ENCODE data around the gene BICD2. TPM values are rescaled to one million over a fixed set of nuclear protein-coding genes. Genes with fewer than 3 reads are reported as not detected.
A peak's percentile ranks its signal among the peaks of the same experiment; 100 is the strongest.

BICD2 gene
- total and polyA plus RNA-seq, 2 experiments from 2014 or later, result 25.6 to 45.0 TPM

GRCh38 chr9:92739346-92739970 is 25.2 kb downstream of the BICD2 start:
- in situ Hi-C loops (cut with MboI), result no loop called here
- 0 out of 2 replicates have a peak, but pooled peaks cover 2% of the 10 kb centered on the region for H4K20me1 ChIP-seq (ENCODE audit: insufficient read depth)
- no peak overlapping the region for H3K9ac ChIP-seq

DNA sequence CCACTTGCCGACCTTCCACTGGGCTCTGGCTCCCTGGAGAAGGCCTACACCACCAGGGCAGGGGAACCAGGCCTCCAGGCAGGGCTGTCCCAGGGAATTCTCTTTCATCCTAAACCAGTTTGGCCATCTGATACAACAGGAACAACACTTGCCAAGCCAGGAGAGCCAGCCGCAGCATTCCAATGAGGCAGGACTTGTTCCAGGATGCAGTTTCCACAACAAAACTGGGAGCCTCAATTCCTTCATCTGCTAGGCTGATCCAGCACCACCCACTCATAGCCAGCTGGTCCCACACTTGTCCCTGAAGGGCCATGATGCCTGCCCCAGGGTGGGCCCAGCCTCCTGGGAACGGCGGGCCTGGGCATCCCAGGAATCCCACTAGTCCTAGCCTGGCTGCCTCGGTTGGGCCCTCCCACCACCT is 26.0 kb downstream of the BICD2 start:
- H3K36me3 ChIP-seq (ENCODE audit: low read depth), result no peaks in the 10 kb centered on the region
- H3K4me1 ChIP-seq (ENCODE audit: insufficient read depth), result peaks cover 28% of the 10 kb centered on the region
- no peak overlapping the region for H3K27ac ChIP-seq
- H4K20me1 ChIP-seq (ENCODE audit: insufficient read depth), result 0 out of 2 replicates have a peak, but pooled peaks cover 6% of the 10 kb centered on the region
- H3K4me3 ChIP-seq, result no peak overlapping the region
- H3K9ac ChIP-seq, result no peak overlapping the region; the same call in 1 of the 2 replicates
- H3F3A ChIP-seq (ENCODE audit: insufficient read depth), result no peaks in the 10 kb centered on the region
- H2AFZ ChIP-seq, result no peak overlapping the region
- WGBS, 2 experiments (ENCODE audit: low coverage in 1 of 2, low lambda C conversion rate in 2 of 2, missing lambda C conversion rate in 2 of 2), result 74 to 78% methylated on average over 4 to 5 of the region's 5 CpGs
- in situ Hi-C loops (cut with MboI), result no loop called here
- H3K79me2 ChIP-seq (ENCODE audit: insufficient read depth), result peaks cover 100% of the 10 kb centered on the region
- DNase-seq, result peak; percentile 47
- no peaks in the 10 kb centered on the region for H3K27me3 ChIP-seq (replicated peaks; ENCODE audit: insufficient read depth)
- TF ChIP-seq EZH2 (IDR thresholded peaks at IDR 0.05; ENCODE audit: insufficient read depth, poor library complexity, severe bottlenecking) (no peak), EZH2phosphoT487 (IDR thresholded peaks at IDR 0.05; ENCODE audit: insufficient read depth, low read depth) (no peak)
- no peaks in the 10 kb centered on the region for H3K9me3 ChIP-seq (ENCODE audit: low read depth)
- H3K4me2 ChIP-seq (ENCODE audit: unreplicated experiment), result no peak overlapping the region
- no peaks in the 10 kb centered on the region for H3K9me2 ChIP-seq (ENCODE audit: insufficient read depth)

More at GRCh38 chr9:92739346-92739970, 25.2 kb downstream of the BICD2 start:
- Histone ChIP-seq H3K36me3 (ENCODE audit: low read depth) (no peaks in the 10 kb centered on the region), H3K9me2 (ENCODE audit: insufficient read depth) (no peaks in the 10 kb centered on the region), H2AFZ (no peak overlapping the region), H3K27ac (0 out of 2 replicates have a peak overlapping the region, but pooled peaks have one; percentile 7), H3K9me3 (ENCODE audit: low read depth) (no peaks in the 10 kb centered on the region), H3K4me2 (ENCODE audit: unreplicated experiment) (peak overlapping the region; percentile 19), H3K4me3 (no peak overlapping the region), H3K4me1 (ENCODE audit: insufficient read depth) (peaks cover 28% of the 10 kb centered on the region), H3K27me3 (replicated peaks; ENCODE audit: insufficient read depth) (no peaks in the 10 kb centered on the region), H3K79me2 (ENCODE audit: insufficient read depth) (peaks cover 100% of the 10 kb centered on the region), H3F3A (ENCODE audit: insufficient read depth) (no peaks in the 10 kb centered on the region)
- WGBS, 2 experiments (ENCODE audit: low coverage in 1 of 2, low lambda C conversion rate in 2 of 2, missing lambda C conversion rate in 2 of 2), result 71 to 76% methylated on average over 11 of the region's 11 CpGs
- no peak for DNase-seq
- no peak for TF ChIP-seq EZH2phosphoT487 (IDR thresholded peaks at IDR 0.05; ENCODE audit: insufficient read depth, low read depth)
- no peak for TF ChIP-seq EZH2 (IDR thresholded peaks at IDR 0.05; ENCODE audit: insufficient read depth, poor library complexity, severe bottlenecking)

- Histone ChIP-seq H3K79me2 (ENCODE audit: insufficient read depth) (peaks cover 100% of the 10 kb centered on the region), H3K9ac (no peak overlapping the region), H3K4me3 (no peak overlapping the region), H4K20me1 (ENCODE audit: insufficient read depth) (0 out of 2 replicates have a peak, but pooled peaks cover 6% of the 10 kb centered on the region), H2AFZ (no peak overlapping the region), H3K4me2 (ENCODE audit: unreplicated experiment) (no peak overlapping the region), H3K9me2 (ENCODE audit: insufficient read depth) (no peaks in the 10 kb centered on the region), H3K9me3 (ENCODE audit: low read depth) (no peaks in the 10 kb centered on the region), H3K36me3 (ENCODE audit: low read depth) (no peaks in the 10 kb centered on the region), H3K27me3 (replicated peaks; ENCODE audit: insufficient read depth) (no peaks in the 10 kb centered on the region), H3F3A (ENCODE audit: insufficient read depth) (no peaks in the 10 kb centered on the region), H3K27ac (no peak overlapping the region), H3K4me1 (ENCODE audit: insufficient read depth) (peaks cover 28% of the 10 kb centered on the region)
- TF ChIP-seq EZH2phosphoT487 (IDR thresholded peaks at IDR 0.05; ENCODE audit: insufficient read depth, low read depth) (no peak), EZH2 (IDR thresholded peaks at IDR 0.05; ENCODE audit: insufficient read depth, poor library complexity, severe bottlenecking) (no peak)
- in situ Hi-C loops (cut with MboI), result no loop called here
- WGBS, 2 experiments (ENCODE audit: low coverage in 1 of 2, low lambda C conversion rate in 2 of 2, missing lambda C conversion rate in 2 of 2), result 92 to 93% methylated on average over 13 of the region's 13 CpGs
- no peak for DNase-seq
These were observed 26.9 kb downstream of the BICD2 start for GRCh38 chr9:92737611-92738299.

DNA sequence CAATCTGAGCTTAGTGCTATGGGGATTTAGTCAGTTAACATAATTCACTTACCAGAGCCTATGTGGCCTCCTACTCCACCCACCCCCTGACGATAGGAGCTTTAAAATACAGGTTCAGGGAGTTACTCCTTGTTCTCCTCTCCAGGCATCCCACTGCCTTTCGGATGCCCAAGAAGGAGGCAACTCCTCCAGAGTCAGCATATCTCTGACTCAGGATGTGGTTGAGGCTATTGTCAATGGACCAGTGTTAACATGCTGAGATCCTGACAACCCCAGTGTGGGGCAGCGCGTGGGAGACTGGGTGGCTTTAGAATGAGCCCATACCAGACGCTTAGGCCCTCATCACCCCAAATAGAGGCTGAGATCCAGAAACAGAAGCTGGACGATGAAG is 27.4 kb downstream of the BICD2 start:
- Histone ChIP-seq H3K4me1 (ENCODE audit: insufficient read depth) (peaks cover 28% of the 10 kb centered on the region), H4K20me1 (ENCODE audit: insufficient read depth) (0 out of 2 replicates have a peak, but pooled peaks cover 6% of the 10 kb centered on the region), H3K9me3 (ENCODE audit: low read depth) (no peaks in the 10 kb centered on the region), H3K4me2 (ENCODE audit: unreplicated experiment) (no peak overlapping the region), H3K27me3 (replicated peaks; ENCODE audit: insufficient read depth) (no peaks in the 10 kb centered on the region), H3K9me2 (ENCODE audit: insufficient read depth) (no peaks in the 10 kb centered on the region), H3K27ac (no peak overlapping the region), H3K9ac (no peak overlapping the region), H3K79me2 (ENCODE audit: insufficient read depth) (peaks cover 100% of the 10 kb centered on the region), H3F3A (ENCODE audit: insufficient read depth) (no peaks in the 10 kb centered on the region), H3K4me3 (no peak overlapping the region), H3K36me3 (ENCODE audit: low read depth) (no peaks in the 10 kb centered on the region), H2AFZ (no peak overlapping the region)
- TF ChIP-seq EZH2phosphoT487 (IDR thresholded peaks at IDR 0.05; ENCODE audit: insufficient read depth, low read depth) (no peak), EZH2 (IDR thresholded peaks at IDR 0.05; ENCODE audit: insufficient read depth, poor library complexity, severe bottlenecking) (no peak)
- 74 to 80% methylated on average over 6 of the region's 6 CpGs for WGBS, 2 experiments (ENCODE audit: low coverage in 1 of 2, low lambda C conversion rate in 2 of 2, missing lambda C conversion rate in 2 of 2)
- in situ Hi-C loops (cut with MboI), result no loop called here
- DNase-seq, result no peak
